H1 (cell line): ENCODE data around the gene MACROD1. TPM values are rescaled to one million over a fixed set of nuclear protein-coding genes. Genes with fewer than 3 reads are reported as not detected.

Experiments used
- CTCF ChIA-PET: fragments of 300-600 bp; sonication (Branson Sonifier 250); formaldehyde crosslinking; loops from one replicate; lab custom pipeline; 2021; ENCODE audit not compliant: partially characterized antibody; lab: Charles Lee
- POLR2A ChIA-PET: fragments of 300-600 bp; sonication (Branson Sonifier 250); formaldehyde crosslinking; loops from one replicate; lab custom pipeline; 2021; ENCODE audit warnings: inconsistent platforms; ENCODE audit not compliant: partially characterized antibody; lab: Charles Lee
- DNase-seq, 2 experiments: peaks; one replicate each; pipeline versions ENCODE4 v3.0.0 to v3.0.0-alpha.2; 2010 to 2022; ENCODE audit warnings: low spot score in 2 of 2, low read depth in 1 of 2, mixed read lengths in 1 of 2
- FAIRE-seq: peaks from 2 replicates; lab custom pipeline; 2011; peaks lifted over from hg19 to GRCh38; lab: Jason Lieb, UNC
- H2AFZ ChIP-seq: 2 replicates; pipeline ENCODE4 v1.8.1; 2012; ENCODE audit warnings: low read length, inconsistent platforms
- H2AK5ac ChIP-seq: 2 replicates; pipeline ENCODE4 v1.6.1; 2013; ENCODE audit warnings: low read depth, low read length
- H2BK120ac ChIP-seq: replicated peaks from 2 replicates; pipeline ENCODE3; 2013; ENCODE audit warnings: low read depth, low read length, inconsistent platforms
- H2BK12ac ChIP-seq: 2 replicates; pipeline ENCODE4 v1.6.1; 2013; ENCODE audit warnings: low read depth, low read length
- H2BK15ac ChIP-seq: 2 replicates; pipeline ENCODE4 v1.6.1; 2013; ENCODE audit warnings: low read length
- H2BK20ac ChIP-seq: 2 replicates; pipeline ENCODE4 v1.6.1; 2013; ENCODE audit warnings: low read length
- H2BK5ac ChIP-seq: 2 replicates; pipeline ENCODE4 v1.6.1; 2013; ENCODE audit warnings: low read depth, low read length
- H3K14ac ChIP-seq: 2 replicates; pipeline ENCODE4 v1.6.1; 2013; ENCODE audit warnings: inconsistent platforms; ENCODE audit not compliant: insufficient read length
- H3K18ac ChIP-seq: 2 replicates; pipeline ENCODE4 v1.6.1; 2013; ENCODE audit warnings: low read length; ENCODE audit errors: extremely low read depth
- H3K23ac ChIP-seq: 2 replicates; pipeline ENCODE4 v1.6.1; 2013; ENCODE audit warnings: inconsistent platforms; ENCODE audit not compliant: insufficient read length
- H3K23me2 ChIP-seq: 2 replicates; pipeline ENCODE4 v1.6.1; 2013; ENCODE audit warnings: low read depth, low read length
- H3K27ac ChIP-seq: 2 replicates; pipeline ENCODE4 v1.6.1; 2011; ENCODE audit warnings: low read depth, low read length, inconsistent platforms
- H3K27me3 ChIP-seq, 4 experiments: replicated peaks in 1 of 4; 1 replicate in 1 of 4; 2 replicates in 3 of 4; pipeline versions ENCODE4 v1.6.1 to v1.8.1; 2011 to 2013; ENCODE audit warnings: low read length in 3 of 4, mild to moderate bottlenecking in 3 of 4, inconsistent platforms in 2 of 4, mixed read lengths in 2 of 4, moderate library complexity in 1 of 4; ENCODE audit not compliant: control insufficient read depth in 3 of 4, insufficient read depth in 3 of 4; ENCODE audit errors: extremely low read depth in 1 of 4
- H3K36me3 ChIP-seq, 4 experiments: 2 replicates each; pipeline versions ENCODE4 v1.6.1 to v1.8.1; 2011 to 2013; ENCODE audit warnings: mild to moderate bottlenecking in 4 of 4, low read length in 3 of 4, moderate library complexity in 2 of 4, control low read depth in 1 of 4, inconsistent platforms in 1 of 4; ENCODE audit not compliant: insufficient read depth in 4 of 4, control insufficient read depth in 2 of 4
- H3K4ac ChIP-seq: replicated peaks from 2 replicates; pipeline ENCODE3; 2013; ENCODE audit warnings: low read length, low read depth, mixed read lengths, inconsistent platforms; ENCODE audit not compliant: insufficient read length
- H3K4me1 ChIP-seq, 4 experiments: replicated peaks in 1 of 4; 1 replicate in 1 of 4; 2 replicates in 3 of 4; pipeline versions ENCODE4 v1.6.1 to v1.8.1; 2011 to 2013; ENCODE audit warnings: low read length in 3 of 4, inconsistent platforms in 2 of 4, mixed read lengths in 1 of 4; ENCODE audit not compliant: insufficient read depth in 4 of 4, control insufficient read depth in 3 of 4
- H3K4me2 ChIP-seq, 2 experiments: 2 replicates each; pipeline versions ENCODE4 v1.6.1 to v1.8.1; 2011 to 2013; ENCODE audit warnings: low read depth in 2 of 2, low read length in 2 of 2, control low read depth in 1 of 2, inconsistent platforms in 1 of 2, mild to moderate bottlenecking in 1 of 2; ENCODE audit not compliant: insufficient read depth in 1 of 2
- H3K4me3 ChIP-seq, 4 experiments: fragments of 200-600, 300-600 bp in 1 of 4; sonication (generic), shearing (Covaris generic), sonication (Bioruptor Twin) in 1 of 4; 2 replicates each; pipeline versions ENCODE4 v1.5.1 to v1.8.1; 2011 to 2016; ENCODE audit warnings: low read length in 4 of 4, low read depth in 3 of 4, control low read depth in 2 of 4, inconsistent platforms in 2 of 4, mild to moderate bottlenecking in 2 of 4, mixed read lengths in 1 of 4, moderate library complexity in 1 of 4; ENCODE audit not compliant: insufficient read depth in 2 of 4; ENCODE audit errors: extremely low read depth in 1 of 4
- H3K56ac ChIP-seq: replicated peaks from 2 replicates; pipeline ENCODE3; 2013; ENCODE audit warnings: low read depth, mild to moderate bottlenecking, mixed read lengths, low read length, inconsistent platforms; ENCODE audit not compliant: insufficient read length
- H3K79me1 ChIP-seq: 2 replicates; pipeline ENCODE4 v1.6.1; 2013; ENCODE audit warnings: low read depth, low read length, control low read depth
- H3K79me2 ChIP-seq, 2 experiments: 2 replicates each; pipeline versions ENCODE4 v1.6.1 to v1.8.1; 2012 to 2013; ENCODE audit warnings: low read length in 2 of 2, mild to moderate bottlenecking in 2 of 2, inconsistent platforms in 1 of 2; ENCODE audit not compliant: insufficient read depth in 2 of 2, control insufficient read depth in 1 of 2
- H3K9ac ChIP-seq, 4 experiments: replicated peaks in 1 of 4; 1 replicate in 1 of 4; 2 replicates in 3 of 4; pipeline versions ENCODE4 v1.6.1 to v1.8.1; 2011 to 2013; ENCODE audit warnings: low read depth in 3 of 4, low read length in 3 of 4, control low read depth in 2 of 4, mild to moderate bottlenecking in 2 of 4, moderate library complexity in 2 of 4, inconsistent platforms in 1 of 4; ENCODE audit errors: extremely low read depth in 1 of 4
- H3K9me3 ChIP-seq, 2 experiments: 2 replicates each; pipeline versions ENCODE4 v1.6.1 to v1.8.1; 2012 to 2013; ENCODE audit warnings: mild to moderate bottlenecking in 2 of 2, moderate library complexity in 2 of 2, control low read depth in 1 of 2, inconsistent platforms in 1 of 2, low read depth in 1 of 2, low read length in 1 of 2, mixed read lengths in 1 of 2; ENCODE audit not compliant: insufficient read depth in 2 of 2
- H4K20me1 ChIP-seq, 2 experiments: replicated peaks in 1 of 2; 2 replicates each; pipeline versions ENCODE3 to v1.8.1; 2011 to 2013; ENCODE audit warnings: inconsistent platforms in 2 of 2, low read length in 2 of 2, mild to moderate bottlenecking in 1 of 2; ENCODE audit not compliant: insufficient read depth in 2 of 2, control insufficient read depth in 1 of 2
- H4K5ac ChIP-seq: 2 replicates; pipeline ENCODE4 v1.6.1; 2013; ENCODE audit warnings: low read length, low read depth, mixed read lengths, inconsistent platforms; ENCODE audit not compliant: insufficient read length
- H4K8ac ChIP-seq: 2 replicates; pipeline ENCODE4 v1.8.0; 2013; ENCODE audit warnings: mild to moderate bottlenecking, moderate library complexity, low read length, inconsistent platforms; ENCODE audit not compliant: insufficient read depth; ENCODE audit errors: extremely low read depth
- H4K91ac ChIP-seq: replicated peaks from 2 replicates; pipeline ENCODE3; 2013; ENCODE audit warnings: low read length, mixed read lengths, inconsistent platforms; ENCODE audit not compliant: insufficient read length
- CEBPB ChIP-seq: IDR thresholded peaks from 2 replicates; pipeline ENCODE4 v1.6.1; 2012; ENCODE audit warnings: low read depth, low read length
- CHD1 ChIP-seq: IDR thresholded peaks from 2 replicates; pipeline ENCODE4 v1.6.1; 2012; ENCODE audit warnings: low read depth, low read length, improper control_type of control experiment
- JUND ChIP-seq: IDR thresholded peaks from 2 replicates; pipeline ENCODE4 v1.6.1; 2011; ENCODE audit warnings: mild to moderate bottlenecking, improper control_type of control experiment, low read length
- PHF8 ChIP-seq: fragments of 200-600 bp; sonication (generic); conservative IDR thresholded peaks from 2 replicates; pipeline ENCODE4 v1.7.1; 2012; ENCODE audit warnings: low read depth, mild to moderate bottlenecking, inconsistent platforms, low read length, moderate library complexity
- POLR2AphosphoS5 ChIP-seq: IDR thresholded peaks from 2 replicates; pipeline ENCODE4 v1.6.1; 2011; ENCODE audit warnings: low read depth, low read length
- RBBP5 ChIP-seq: IDR thresholded peaks from 2 replicates; pipeline ENCODE4 v1.7.1; 2012; ENCODE audit warnings: low read depth, mild to moderate bottlenecking, inconsistent platforms, low read length, moderate library complexity, borderline replicate concordance
- SP1 ChIP-seq: IDR thresholded peaks from 2 replicates; pipeline ENCODE4 v1.6.1; 2011; ENCODE audit warnings: low read depth, low read length
- SP2 ChIP-seq: IDR thresholded peaks from 2 replicates; pipeline ENCODE4 v1.6.1; 2012; ENCODE audit warnings: mild to moderate bottlenecking, low read length, inconsistent platforms
- SP4 ChIP-seq: IDR thresholded peaks from 2 replicates; pipeline ENCODE4 v1.6.1; 2012; ENCODE audit warnings: low read length, inconsistent platforms
- SRF ChIP-seq: IDR thresholded peaks from 2 replicates; pipeline ENCODE4 v1.6.1; 2011; ENCODE audit warnings: mild to moderate bottlenecking, low read depth, low read length, moderate library complexity
- TBP ChIP-seq: IDR thresholded peaks from 2 replicates; pipeline ENCODE4 v1.6.1; 2011; ENCODE audit warnings: low read depth, low read length, improper control_type of control experiment
- TEAD4 ChIP-seq: IDR thresholded peaks from 2 replicates; pipeline ENCODE4 v1.6.1; 2012; ENCODE audit warnings: low read depth, low read length, inconsistent platforms, mixed read lengths
- whole genome bisulfite sequencing, 2 experiments: shearing (Covaris generic) in 1 of 2; methylation state at CpG; one replicate each; pipeline versions ENCODE4 v1.1.6 to v1.1.7; 2013 to 2015; ENCODE audit warnings: low lambda C conversion rate in 2 of 2, mixed read lengths in 2 of 2, inconsistent platforms in 1 of 2, low coverage in 1 of 2, missing lambda C conversion rate in 1 of 2; ENCODE audit not compliant: insufficient replicate concordance in 2 of 2, insufficient coverage in 1 of 2, insufficient read length in 1 of 2; ENCODE audit errors: extremely low coverage in 1 of 2, missing lambda C conversion rate in 1 of 2; 5-methylcytosine and 5-hydroxymethylcytosine counted together
- polyA plus RNA-seq, 7 experiments: library from polyadenylated mRNA; depleted of rRNA in 3 of 7; stranded (reverse) in 5 of 7; unstranded in 2 of 7; fragments of >200 nt in 5 of 7; fragments of 200-250 nt in 2 of 7; gene quantifications; 1 replicate in 5 of 7; 2 replicates in 1 of 7; 4 replicates in 1 of 7; pipeline versions ENCODE4 v1.2.1 to v1.2.3, GENCODE V29; 2011 to 2013; ENCODE audit warnings: missing spikeins in 2 of 7, mixed read lengths in 2 of 7
- total RNA-seq: library from RNA; stranded (reverse); fragmentation: NEBNext Ultra II Directional; extraction: Animal tissue kit (Norgen Biotek cat#: 25700); gene quantifications from 2 replicates; pipeline ENCODE4 v1.2.1, GENCODE V29; 2021
- TF ChIP-seq, protein P1 (sequence below): IDR thresholded peaks from 2 replicates; pipeline ENCODE4 v1.6.1; 2012; ENCODE audit warnings: inconsistent platforms

The MACROD1 gene
- total and polyA plus RNA-seq, 2 of the 8 experiments (the other 6 are each of a cell fraction or from before 2014, with no cell fraction given), result 19.5 to 34.1 TPM

DNA sequence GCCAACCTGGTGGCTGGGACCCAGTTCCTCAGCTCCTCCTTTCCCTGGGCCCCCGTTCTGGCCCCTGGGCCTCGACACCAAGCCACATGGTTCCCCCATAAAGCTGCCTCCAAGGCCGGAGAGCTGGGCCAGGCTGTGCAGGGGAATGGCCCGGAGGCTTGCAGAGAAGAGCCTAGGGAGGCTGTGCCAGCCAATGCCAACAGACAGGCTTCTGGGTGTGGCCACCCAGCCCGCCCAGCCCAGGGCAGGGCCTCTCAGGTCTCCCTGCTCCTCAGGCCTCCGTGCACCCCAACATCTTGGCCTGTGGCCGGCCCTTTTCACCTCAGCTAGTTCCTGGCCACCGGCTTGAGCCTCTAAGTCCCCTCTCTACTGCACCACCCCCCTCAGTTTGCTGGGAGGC is 147.6 kb downstream of the MACROD1 start:
- no peak overlapping the region for H2BK12ac ChIP-seq
- H3K23me2 ChIP-seq, result no peaks in the 10 kb centered on the region
- H3K4me3 ChIP-seq, result no peak overlapping the region
- no peak overlapping the region for H3K23ac ChIP-seq
- H3K79me2 ChIP-seq, result no peaks in the 10 kb centered on the region
- no peaks in the 10 kb centered on the region for H3K36me3 ChIP-seq
- H2BK20ac ChIP-seq, result no peak overlapping the region
- H2BK15ac ChIP-seq, result no peak overlapping the region; the same call in 1 of the 2 replicates
- CTCF ChIA-PET, result interaction anchor here (0.6 to 8.2 kb wide), 10 partner anchors 9 to 975 kb away, joined by 3 to 74 read pairs (median 3); no protein-coding TSS in a partner anchor
- no peak overlapping the region for H3K27ac ChIP-seq
- H3K27me3 ChIP-seq, result peaks cover 2 to 36% (median 22%) of the 10 kb centered on the region in 4 experiments; a peak in 6 of 7 replicates
- H4K20me1 ChIP-seq, result peaks cover 3 to 4% of the 10 kb centered on the region in 2 experiments
- no peak overlapping the region for H2BK120ac ChIP-seq
- H4K8ac ChIP-seq, result no peak overlapping the region
- no peak overlapping the region for H3K14ac ChIP-seq
- no peak overlapping the region for H3K9ac ChIP-seq
- no peak overlapping the region for H3K4me2 ChIP-seq
- no peak overlapping the region for H2BK5ac ChIP-seq
- POLR2A ChIA-PET, result interaction anchor here (0.6 to 2.0 kb wide), 3 partner anchors 10 to 80 kb away, joined by 4 to 11 read pairs (median 5); no protein-coding TSS in a partner anchor
- H2AK5ac ChIP-seq, result no peak overlapping the region
- no peak overlapping the region for H3K4ac ChIP-seq
- H2AFZ ChIP-seq, result no peak overlapping the region
- no peak overlapping the region for H3K56ac ChIP-seq
- DNase-seq, result no peak
- H3K4me1 ChIP-seq, result peaks cover 0 to 27% (median 20%) of the 10 kb centered on the region in 4 experiments; a peak in 6 of 7 replicates
- H3K18ac ChIP-seq, result no peak overlapping the region
- H3K9me3 ChIP-seq, result no peaks in the 10 kb centered on the region
- H4K91ac ChIP-seq, result no peak overlapping the region
- H4K5ac ChIP-seq, result no peak overlapping the region
- no peak for FAIRE-seq
- 84% methylated on average over 5 of the region's 8 CpGs; no CpG with 5 or more reads in 1 of the 2 experiments for whole genome bisulfite sequencing, 2 experiments
- H3K79me1 ChIP-seq, result no peaks in the 10 kb centered on the region
- no peak for TF ChIP-seq SP4
- no peak for TF ChIP-seq RBBP5
- TF ChIP-seq POLR2AphosphoS5, result no peak
- no peak for TF ChIP-seq CEBPB
- TF ChIP-seq, protein P1, sequence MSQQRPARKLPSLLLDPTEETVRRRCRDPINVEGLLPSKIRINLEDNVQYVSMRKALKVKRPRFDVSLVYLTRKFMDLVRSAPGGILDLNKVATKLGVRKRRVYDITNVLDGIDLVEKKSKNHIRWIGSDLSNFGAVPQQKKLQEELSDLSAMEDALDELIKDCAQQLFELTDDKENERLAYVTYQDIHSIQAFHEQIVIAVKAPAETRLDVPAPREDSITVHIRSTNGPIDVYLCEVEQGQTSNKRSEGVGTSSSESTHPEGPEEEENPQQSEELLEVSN, result no peak
- TF ChIP-seq SP1, result no peak
- TF ChIP-seq CHD1, result no peak
- TF ChIP-seq SP2, result no peak
- TF ChIP-seq TEAD4, result no peak
- no peak for TF ChIP-seq JUND
- TF ChIP-seq TBP, result no peak
- no peak for TF ChIP-seq PHF8
- no peak for TF ChIP-seq SRF
